ENCODE data around the gene OR10K2. TPM values are rescaled to one million over a fixed set of nuclear protein-coding genes. Genes with fewer than 3 reads are reported as not detected.
"Not testable (repeated sequence)": the region's sequence is repeated elsewhere in the genome, so short reads cannot be mapped to it uniquely, and the experiment has no call there.

OR10K2 gene
- polyA plus RNA-seq, 1 experiment: not detected

DNA sequence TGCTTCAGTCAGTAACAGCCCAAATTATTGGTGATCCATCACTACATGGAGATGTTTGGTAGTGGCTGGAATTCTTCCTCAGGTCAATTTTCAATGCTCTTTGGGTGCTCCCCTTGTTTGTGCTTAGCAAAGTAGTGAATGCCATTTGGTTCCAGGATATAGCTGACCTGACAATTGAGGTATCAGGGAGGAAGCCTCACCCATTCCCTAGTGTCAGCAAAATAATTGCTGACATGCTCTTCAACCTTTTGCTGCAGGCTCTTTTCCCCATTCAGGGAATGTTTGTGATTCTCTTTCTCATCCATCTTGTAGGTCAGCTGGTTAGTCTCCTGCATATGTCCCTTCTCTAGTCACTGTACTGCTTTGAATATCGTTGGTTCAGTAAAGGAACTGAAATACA lies 28.5 kb upstream of the OR10K2 start:
- ChIA-PET POLR2A (no interaction called here), CTCF (no interaction called here)
- TF ChIP-seq, protein P1, sequence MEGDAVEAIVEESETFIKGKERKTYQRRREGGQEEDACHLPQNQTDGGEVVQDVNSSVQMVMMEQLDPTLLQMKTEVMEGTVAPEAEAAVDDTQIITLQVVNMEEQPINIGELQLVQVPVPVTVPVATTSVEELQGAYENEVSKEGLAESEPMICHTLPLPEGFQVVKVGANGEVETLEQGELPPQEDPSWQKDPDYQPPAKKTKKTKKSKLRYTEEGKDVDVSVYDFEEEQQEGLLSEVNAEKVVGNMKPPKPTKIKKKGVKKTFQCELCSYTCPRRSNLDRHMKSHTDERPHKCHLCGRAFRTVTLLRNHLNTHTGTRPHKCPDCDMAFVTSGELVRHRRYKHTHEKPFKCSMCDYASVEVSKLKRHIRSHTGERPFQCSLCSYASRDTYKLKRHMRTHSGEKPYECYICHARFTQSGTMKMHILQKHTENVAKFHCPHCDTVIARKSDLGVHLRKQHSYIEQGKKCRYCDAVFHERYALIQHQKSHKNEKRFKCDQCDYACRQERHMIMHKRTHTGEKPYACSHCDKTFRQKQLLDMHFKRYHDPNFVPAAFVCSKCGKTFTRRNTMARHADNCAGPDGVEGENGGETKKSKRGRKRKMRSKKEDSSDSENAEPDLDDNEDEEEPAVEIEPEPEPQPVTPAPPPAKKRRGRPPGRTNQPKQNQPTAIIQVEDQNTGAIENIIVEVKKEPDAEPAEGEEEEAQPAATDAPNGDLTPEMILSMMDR (IDR thresholded peaks at IDR 0.05; ENCODE audit: insufficient read depth, low read depth, low read length): no peak
- H3K4me3 ChIP-seq (ENCODE audit: low read depth, low read length): no peak overlapping the region
- no peaks in the 10 kb centered on the region for H3K27me3 ChIP-seq (ENCODE audit: control insufficient read depth, insufficient read depth, low read length)
- no peaks in the 10 kb centered on the region for H3K36me3 ChIP-seq (ENCODE audit: control insufficient read depth, insufficient read depth, low read length)
- DNase-seq (ENCODE audit: low read depth): no peak

DNA sequence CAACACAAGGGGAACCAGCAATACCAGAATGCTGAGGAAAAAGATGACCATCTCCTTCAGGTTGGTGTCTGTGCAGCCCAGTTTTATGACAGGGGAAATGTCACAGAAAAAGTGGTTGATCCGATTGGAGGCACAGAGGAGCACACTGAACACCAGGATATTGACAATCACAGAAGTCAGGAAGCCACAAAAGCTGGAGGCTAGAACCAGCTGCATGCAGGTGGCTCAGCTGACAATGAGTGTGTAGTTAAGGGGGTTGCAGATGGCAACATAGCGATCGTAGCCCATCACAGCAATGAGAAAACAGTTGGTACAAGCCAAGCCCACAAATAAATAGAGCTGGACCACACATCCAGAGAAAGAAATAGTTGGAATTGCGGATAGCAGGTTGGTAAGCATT lies 19.3 kb upstream of the OR10K2 start:
- DNase-seq (ENCODE audit: low read depth): no peak
- no peaks in the 10 kb centered on the region for H3K27me3 ChIP-seq (ENCODE audit: control insufficient read depth, insufficient read depth, low read length)
- H3K4me3 ChIP-seq (ENCODE audit: low read depth, low read length): no peak overlapping the region
- TF ChIP-seq, protein P1 (IDR thresholded peaks at IDR 0.05; ENCODE audit: insufficient read depth, low read depth, low read length): no peak
- H3K36me3 ChIP-seq (ENCODE audit: control insufficient read depth, insufficient read depth, low read length): no peaks in the 10 kb centered on the region
- CTCF ChIA-PET: no interaction called here
- POLR2A ChIA-PET: no interaction called here

DNA sequence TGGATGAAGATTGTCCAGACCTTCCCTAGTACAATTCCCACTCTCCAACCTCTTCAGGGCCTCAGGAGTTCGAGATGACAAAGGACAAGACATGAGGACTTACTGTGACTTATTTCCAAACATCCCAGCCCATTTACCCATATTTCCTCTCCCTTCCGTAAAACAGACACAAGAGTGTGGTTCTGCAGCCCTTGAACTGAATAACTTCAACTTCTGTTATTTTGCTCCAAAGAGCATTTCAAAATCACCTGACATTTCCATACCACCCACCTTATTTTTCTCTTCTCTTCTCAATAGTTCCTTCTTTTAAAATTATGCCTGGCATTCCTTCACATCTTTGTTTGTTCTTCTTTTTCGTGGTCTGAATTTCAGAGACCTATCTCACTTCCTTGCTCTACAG lies 8.7 kb upstream of the OR10K2 start:
- Histone ChIP-seq H3K4me3 (ENCODE audit: low read depth, low read length) (no peak overlapping the region), H3K27me3 (ENCODE audit: control insufficient read depth, insufficient read depth, low read length) (no peaks in the 10 kb centered on the region), H3K36me3 (ENCODE audit: control insufficient read depth, insufficient read depth, low read length) (no peaks in the 10 kb centered on the region)
- TF ChIP-seq, protein P1 (IDR thresholded peaks at IDR 0.05; ENCODE audit: insufficient read depth, low read depth, low read length): no peak
- ChIA-PET CTCF (no interaction called here), POLR2A (no interaction called here)
- DNase-seq (ENCODE audit: low read depth): no peak

DNA sequence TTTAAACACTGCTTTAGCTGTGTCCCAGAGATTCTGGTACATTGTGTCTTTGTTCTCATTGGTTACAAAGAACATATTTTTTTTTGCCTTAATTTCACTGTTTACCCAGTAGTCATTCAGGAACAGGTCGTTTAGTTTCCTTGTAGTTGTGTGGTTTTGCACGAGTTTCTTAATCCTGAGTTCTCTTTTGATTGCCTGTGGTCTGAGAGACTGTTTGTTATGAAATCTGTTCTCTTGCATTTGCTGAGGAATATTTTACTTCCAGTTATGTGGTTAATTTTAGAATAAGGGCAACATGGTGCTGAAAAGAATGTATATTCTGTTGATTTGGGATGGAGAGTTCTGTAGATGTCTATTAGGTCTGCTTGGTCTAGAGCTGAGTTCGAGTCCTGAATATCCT lies 4.1 kb upstream of the OR10K2 start:
- H3K36me3 ChIP-seq (ENCODE audit: control insufficient read depth, insufficient read depth, low read length); DNase-seq (ENCODE audit: low read depth); H3K27me3 ChIP-seq (ENCODE audit: control insufficient read depth, insufficient read depth, low read length); H3K4me3 ChIP-seq (ENCODE audit: low read depth, low read length); CTCF ChIA-PET; POLR2A ChIA-PET: not testable (repeated sequence)

DNA sequence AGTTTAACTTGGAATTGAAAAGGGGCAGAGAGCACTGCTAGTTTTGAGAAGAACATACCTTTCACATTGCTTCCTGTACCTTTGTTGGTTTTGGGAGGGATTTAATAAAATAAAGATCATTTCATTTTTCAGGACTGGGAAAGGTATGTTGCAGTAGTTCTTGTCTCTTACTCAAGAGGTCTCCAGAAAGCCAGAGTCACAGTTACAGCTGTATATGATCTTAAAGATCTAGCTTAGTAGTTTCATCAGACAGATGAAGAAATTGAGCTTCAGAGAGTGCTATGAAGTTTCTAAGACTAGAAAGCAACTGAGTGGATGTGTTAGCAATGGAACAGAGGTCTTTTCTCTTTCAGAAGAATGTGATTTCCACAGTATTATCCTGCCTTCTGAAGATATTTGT lies 1.0 kb downstream of the OR10K2 start:
- POLR2A ChIA-PET: no interaction called here
- Histone ChIP-seq H3K36me3 (ENCODE audit: control insufficient read depth, insufficient read depth, low read length) (no peaks in the 10 kb centered on the region), H3K27me3 (ENCODE audit: control insufficient read depth, insufficient read depth, low read length) (no peaks in the 10 kb centered on the region), H3K4me3 (ENCODE audit: low read depth, low read length) (no peak overlapping the region)
- TF ChIP-seq, protein P1 (IDR thresholded peaks at IDR 0.05; ENCODE audit: insufficient read depth, low read depth, low read length): no peak
- no peak for DNase-seq (ENCODE audit: low read depth)
- CTCF ChIA-PET: no interaction called here

DNA sequence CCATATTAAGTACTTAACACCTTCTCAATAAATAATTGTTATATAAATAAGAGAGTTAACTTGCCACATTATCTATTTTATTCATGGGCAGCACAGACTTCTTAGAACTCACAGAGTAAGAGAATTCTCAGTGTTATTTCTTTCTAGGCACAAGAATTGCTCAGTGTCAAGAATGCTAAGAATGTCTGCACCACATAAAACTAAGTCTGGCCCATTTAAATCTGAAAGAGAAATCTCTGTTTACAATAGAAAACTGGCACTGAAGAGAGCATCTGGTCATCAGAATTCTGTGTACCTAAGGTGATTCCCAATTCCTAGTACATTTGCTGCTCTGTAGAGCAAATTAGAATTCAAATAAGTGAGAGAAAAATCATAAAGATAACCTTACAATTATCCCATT lies 3.8 kb downstream of the OR10K2 start:
- TF ChIP-seq, protein P1 (IDR thresholded peaks at IDR 0.05; ENCODE audit: insufficient read depth, low read depth, low read length): no peak
- H3K27me3 ChIP-seq (ENCODE audit: control insufficient read depth, insufficient read depth, low read length): no peaks in the 10 kb centered on the region
- no peak overlapping the region for H3K4me3 ChIP-seq (ENCODE audit: low read depth, low read length)
- DNase-seq (ENCODE audit: low read depth): no peak
- no peaks in the 10 kb centered on the region for H3K36me3 ChIP-seq (ENCODE audit: control insufficient read depth, insufficient read depth, low read length)
- ChIA-PET CTCF (interaction anchor here (0.6 kb wide), 1 partner anchor 83 kb away, joined by 6 read pairs; no protein-coding TSS in a partner anchor), POLR2A (no interaction called here)

All from BJ (cell line).